Kidney epithelial cell (primary cell): ENCODE measurements around the gene PRAC2. TPM values are rescaled to one million over a fixed set of nuclear protein-coding genes. Genes with fewer than 3 reads are reported as not detected.

Experiments
- DNase-seq: peaks from one replicate; pipeline ENCODE4 v3.0.0-alpha.2; 2010; ENCODE audit warnings: low read depth
- H3K27me3 ChIP-seq: 2 replicates; pipeline ENCODE4 v1.6.0; 2011; ENCODE audit warnings: low read length; ENCODE audit not compliant: control insufficient read depth, insufficient read depth
- H3K36me3 ChIP-seq: 2 replicates; pipeline ENCODE4 v1.5.1; 2011; ENCODE audit warnings: low read length; ENCODE audit not compliant: control insufficient read depth, insufficient read depth
- H3K4me3 ChIP-seq: 2 replicates; pipeline ENCODE4 v1.5.1; 2011; ENCODE audit warnings: low read depth, mild to moderate bottlenecking, control low read depth, low read length
- total RNA-seq: library from RNA; depleted of rRNA; stranded (reverse); fragments of >200 nt; gene quantifications from 2 replicates; pipeline ENCODE4 v1.2.3, GENCODE V29; 2015
- TF ChIP-seq, protein P1 (sequence below): IDR thresholded peaks from 2 replicates; pipeline ENCODE4 v1.5.1; 2011; ENCODE audit warnings: mild to moderate bottlenecking, moderate library complexity, low read length, control low read depth, inconsistent platforms; ENCODE audit not compliant: insufficient read depth, poor library complexity, severe bottlenecking

PRAC2 gene
- not detected in 2 replicates for total RNA-seq

- DNase-seq: no peak
- TF ChIP-seq, protein P1, sequence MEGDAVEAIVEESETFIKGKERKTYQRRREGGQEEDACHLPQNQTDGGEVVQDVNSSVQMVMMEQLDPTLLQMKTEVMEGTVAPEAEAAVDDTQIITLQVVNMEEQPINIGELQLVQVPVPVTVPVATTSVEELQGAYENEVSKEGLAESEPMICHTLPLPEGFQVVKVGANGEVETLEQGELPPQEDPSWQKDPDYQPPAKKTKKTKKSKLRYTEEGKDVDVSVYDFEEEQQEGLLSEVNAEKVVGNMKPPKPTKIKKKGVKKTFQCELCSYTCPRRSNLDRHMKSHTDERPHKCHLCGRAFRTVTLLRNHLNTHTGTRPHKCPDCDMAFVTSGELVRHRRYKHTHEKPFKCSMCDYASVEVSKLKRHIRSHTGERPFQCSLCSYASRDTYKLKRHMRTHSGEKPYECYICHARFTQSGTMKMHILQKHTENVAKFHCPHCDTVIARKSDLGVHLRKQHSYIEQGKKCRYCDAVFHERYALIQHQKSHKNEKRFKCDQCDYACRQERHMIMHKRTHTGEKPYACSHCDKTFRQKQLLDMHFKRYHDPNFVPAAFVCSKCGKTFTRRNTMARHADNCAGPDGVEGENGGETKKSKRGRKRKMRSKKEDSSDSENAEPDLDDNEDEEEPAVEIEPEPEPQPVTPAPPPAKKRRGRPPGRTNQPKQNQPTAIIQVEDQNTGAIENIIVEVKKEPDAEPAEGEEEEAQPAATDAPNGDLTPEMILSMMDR: no peak
- Histone ChIP-seq H3K36me3 (no peaks in the 10 kb centered on the region), H3K27me3 (peaks cover 99% of the 10 kb centered on the region), H3K4me3 (no peak within 1 kb of the TSS)
Observed at GRCh38 chr17:48722915-48723422, at the start of gene PRAC2. Gene PRAC2, plus strand, starts transcription at chr17:48723185. Its CDS starts 1,226 bp downstream, at chr17:48724411.

DNA sequence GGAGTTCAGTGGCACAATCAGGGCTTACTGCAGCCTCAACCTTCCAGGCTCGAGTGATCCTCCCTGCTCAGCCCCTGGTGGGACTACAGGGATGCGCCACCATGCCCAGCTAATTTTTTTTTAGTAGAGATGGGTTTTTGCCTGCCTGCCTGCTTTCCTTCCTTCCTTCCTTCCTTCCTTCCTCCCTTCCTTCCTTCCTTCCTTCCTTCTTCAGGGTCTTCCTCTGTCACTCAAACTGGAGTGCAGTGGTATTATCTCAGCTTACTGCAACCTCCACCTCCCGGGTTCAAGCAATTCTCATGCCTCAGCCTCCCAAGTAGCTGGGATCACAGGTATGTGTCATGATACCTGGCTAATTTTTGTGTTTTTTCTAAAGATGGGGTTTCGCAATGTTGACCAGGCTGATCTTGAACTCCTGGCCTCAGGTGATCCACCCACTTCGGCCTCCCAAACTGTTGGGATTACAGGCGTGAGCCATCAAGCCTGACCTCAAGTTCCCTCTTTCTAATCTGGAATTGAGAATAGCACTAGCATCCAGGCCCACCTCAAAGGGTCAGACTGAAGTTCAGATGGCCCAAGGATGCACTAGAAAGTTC, 45.9 kb upstream of the PRAC2 start:
- H3K4me3 ChIP-seq: no peak overlapping the region
- TF ChIP-seq, protein P1: no peak
- no peaks in the 10 kb centered on the region for H3K36me3 ChIP-seq
- no peak for DNase-seq
- H3K27me3 ChIP-seq: peaks cover 5% of the 10 kb centered on the region

- TF ChIP-seq, protein P1: peak; percentile 97
- Histone ChIP-seq H3K27me3 (peaks cover 5% of the 10 kb centered on the region), H3K4me3 (no peak overlapping the region), H3K36me3 (no peaks in the 10 kb centered on the region)
- DNase-seq: peak; percentile 9
Observed at GRCh38 chr17:48678141-48678971, 44.6 kb upstream of the PRAC2 start.

DNA sequence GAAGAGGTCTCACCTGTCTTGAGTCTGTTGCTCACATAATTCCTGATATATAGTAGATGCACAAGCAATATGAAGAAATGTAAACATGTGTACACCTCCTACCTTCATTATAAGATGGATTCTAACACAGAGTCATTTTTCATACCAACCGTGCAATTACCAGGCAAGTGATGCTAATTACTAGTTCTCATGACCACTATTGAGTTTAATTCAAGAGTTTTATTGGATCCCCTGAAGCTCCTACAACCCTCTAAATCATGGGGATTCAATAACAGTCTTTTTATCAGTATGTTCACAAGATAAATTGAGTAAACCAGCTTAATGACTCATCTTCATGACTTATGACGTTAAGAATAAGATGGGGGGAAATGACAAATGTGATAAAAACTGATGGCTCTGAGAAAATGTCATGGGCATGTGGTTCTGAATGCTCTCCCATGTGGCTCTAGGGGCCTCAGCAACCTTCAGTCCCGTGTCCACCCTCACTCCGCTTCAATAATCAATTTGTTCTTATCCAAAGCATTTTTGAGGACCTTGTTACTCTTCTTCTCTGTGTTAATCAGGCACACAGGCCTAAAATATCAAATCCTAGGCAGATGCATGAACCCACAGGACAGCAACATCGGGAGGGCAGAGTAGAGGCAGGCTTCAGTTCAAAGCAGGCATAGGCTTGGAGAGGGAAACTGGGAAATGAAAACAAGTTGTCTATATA, 43.4 kb upstream of the PRAC2 start:
- TF ChIP-seq, protein P1: no peak
- Histone ChIP-seq H3K36me3 (no peaks in the 10 kb centered on the region), H3K27me3 (peaks cover 5% of the 10 kb centered on the region), H3K4me3 (no peak overlapping the region)
- no peak for DNase-seq

DNA sequence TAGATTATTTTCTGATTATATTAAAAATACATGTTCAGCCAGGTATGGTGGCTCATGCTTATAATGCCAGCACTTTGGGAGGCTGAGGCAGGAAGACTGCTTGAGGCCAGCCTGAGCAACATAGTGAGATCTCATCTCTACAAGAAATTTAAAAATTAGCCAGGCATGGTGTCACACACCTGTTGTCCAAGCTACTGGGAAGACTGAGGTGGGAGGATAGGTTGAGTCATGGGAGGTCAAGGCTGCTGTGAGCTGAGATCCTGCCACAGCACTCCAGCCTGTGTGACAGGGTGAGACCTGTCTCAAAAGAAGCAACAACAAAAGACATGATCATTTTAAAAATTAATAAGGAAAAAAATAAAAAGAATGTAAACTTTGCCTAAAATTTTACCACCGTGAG, 41.4 kb upstream of the PRAC2 start:
- TF ChIP-seq, protein P1: no peak
- Histone ChIP-seq H3K4me3 (no peak overlapping the region), H3K36me3 (no peaks in the 10 kb centered on the region), H3K27me3 (peaks cover 5% of the 10 kb centered on the region)
- DNase-seq: peak; percentile 5
